ENCODE data around the gene UBE2L6.

Gene UBE2L6

DNA sequence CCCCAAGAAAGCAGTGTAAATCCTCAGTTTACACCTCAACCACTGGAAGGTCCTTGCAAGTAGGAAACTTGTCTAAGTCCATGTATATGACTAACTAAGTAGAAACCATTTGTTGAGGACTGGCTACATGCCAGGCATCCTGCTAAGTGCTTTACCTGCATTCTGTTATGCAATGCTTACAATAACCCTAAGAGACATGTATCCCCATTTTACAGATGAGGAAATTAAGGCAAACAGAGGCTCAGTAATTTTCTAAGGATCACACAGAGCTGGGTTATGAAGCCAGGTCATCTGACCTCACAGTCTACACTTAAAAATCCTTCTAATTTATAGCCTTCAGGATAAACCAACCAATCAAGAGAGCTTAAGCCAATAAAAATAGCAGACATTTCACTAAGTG lies 38.5 kb downstream of the UBE2L6 start:
- in situ Hi-C loops (cut with HindIII; ENCODE audit: low sequenced_read_pairs), result no loop called here
- H3K4me3 ChIP-seq (ENCODE audit: low read depth, low read length), result no peak overlapping the region

DNA sequence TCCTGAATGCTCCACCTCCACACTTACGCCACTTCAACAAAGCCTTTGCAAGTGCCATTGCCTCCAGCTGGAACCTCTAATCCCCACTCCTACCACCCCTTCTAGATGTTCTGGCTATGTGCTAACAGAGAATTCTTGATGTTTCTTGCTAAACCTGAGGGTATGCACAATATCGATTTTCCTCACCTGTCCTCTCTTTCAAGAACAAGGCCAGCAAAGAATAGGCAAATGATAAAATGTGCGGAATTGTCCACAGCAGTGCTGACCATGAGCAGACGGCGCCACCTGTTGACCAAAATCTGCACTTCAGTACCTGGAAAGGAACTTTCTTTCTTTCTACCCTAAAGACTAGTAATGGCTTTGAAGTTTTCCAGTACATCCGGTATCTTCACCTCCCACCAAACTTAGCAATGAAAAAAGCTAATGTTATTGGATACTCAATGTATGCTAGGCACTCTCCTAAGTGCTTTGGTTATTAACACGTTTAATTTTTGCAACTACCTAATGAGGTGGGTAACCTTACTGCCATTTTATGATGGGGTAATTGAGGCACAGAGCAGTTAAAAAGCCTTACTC lies 40.3 kb downstream of the UBE2L6 start:
- TF ChIP-seq, protein P1, sequence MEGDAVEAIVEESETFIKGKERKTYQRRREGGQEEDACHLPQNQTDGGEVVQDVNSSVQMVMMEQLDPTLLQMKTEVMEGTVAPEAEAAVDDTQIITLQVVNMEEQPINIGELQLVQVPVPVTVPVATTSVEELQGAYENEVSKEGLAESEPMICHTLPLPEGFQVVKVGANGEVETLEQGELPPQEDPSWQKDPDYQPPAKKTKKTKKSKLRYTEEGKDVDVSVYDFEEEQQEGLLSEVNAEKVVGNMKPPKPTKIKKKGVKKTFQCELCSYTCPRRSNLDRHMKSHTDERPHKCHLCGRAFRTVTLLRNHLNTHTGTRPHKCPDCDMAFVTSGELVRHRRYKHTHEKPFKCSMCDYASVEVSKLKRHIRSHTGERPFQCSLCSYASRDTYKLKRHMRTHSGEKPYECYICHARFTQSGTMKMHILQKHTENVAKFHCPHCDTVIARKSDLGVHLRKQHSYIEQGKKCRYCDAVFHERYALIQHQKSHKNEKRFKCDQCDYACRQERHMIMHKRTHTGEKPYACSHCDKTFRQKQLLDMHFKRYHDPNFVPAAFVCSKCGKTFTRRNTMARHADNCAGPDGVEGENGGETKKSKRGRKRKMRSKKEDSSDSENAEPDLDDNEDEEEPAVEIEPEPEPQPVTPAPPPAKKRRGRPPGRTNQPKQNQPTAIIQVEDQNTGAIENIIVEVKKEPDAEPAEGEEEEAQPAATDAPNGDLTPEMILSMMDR (IDR thresholded peaks at IDR 0.05; ENCODE audit: low read depth, low read length, missing control alignments), result peak; percentile 85
- DNase-seq (ENCODE audit: low read depth), result peak; percentile 45
- in situ Hi-C loops (cut with HindIII; ENCODE audit: low sequenced_read_pairs), result no loop called here
- H3K4me3 ChIP-seq (ENCODE audit: low read depth, low read length), result no peak overlapping the region

More for the DNA sequence above, 38.5 kb downstream of the UBE2L6 start:
- no peak for DNase-seq (ENCODE audit: low read depth)
- TF ChIP-seq, protein P1 (IDR thresholded peaks at IDR 0.05; ENCODE audit: low read depth, low read length, missing control alignments), result no peak

DNA sequence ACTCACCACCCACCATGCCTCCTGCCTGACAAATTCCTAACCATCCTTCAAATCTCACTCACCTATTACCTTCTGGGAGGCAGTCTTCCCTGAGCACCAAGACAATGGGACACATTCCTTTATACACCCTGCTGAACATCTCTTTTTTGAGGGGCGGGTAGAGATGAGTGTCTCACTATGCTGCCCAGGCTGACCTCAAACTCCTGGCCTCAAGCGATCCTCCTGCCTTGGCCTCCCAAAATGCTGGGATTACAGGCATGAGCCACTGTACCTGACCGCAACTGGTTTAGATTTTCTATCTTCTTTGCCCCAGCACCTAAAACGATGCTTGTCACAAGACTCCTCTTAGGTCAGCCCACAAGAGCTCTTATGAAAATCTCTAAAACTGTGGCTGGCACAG lies 44.1 kb downstream of the UBE2L6 start:
- no peak for DNase-seq (ENCODE audit: low read depth)
- in situ Hi-C loops (cut with HindIII; ENCODE audit: low sequenced_read_pairs), result no loop called here
- no peak overlapping the region for H3K4me3 ChIP-seq (ENCODE audit: low read depth, low read length)
- TF ChIP-seq, protein P1 (IDR thresholded peaks at IDR 0.05; ENCODE audit: low read depth, low read length, missing control alignments), result no peak

DNA sequence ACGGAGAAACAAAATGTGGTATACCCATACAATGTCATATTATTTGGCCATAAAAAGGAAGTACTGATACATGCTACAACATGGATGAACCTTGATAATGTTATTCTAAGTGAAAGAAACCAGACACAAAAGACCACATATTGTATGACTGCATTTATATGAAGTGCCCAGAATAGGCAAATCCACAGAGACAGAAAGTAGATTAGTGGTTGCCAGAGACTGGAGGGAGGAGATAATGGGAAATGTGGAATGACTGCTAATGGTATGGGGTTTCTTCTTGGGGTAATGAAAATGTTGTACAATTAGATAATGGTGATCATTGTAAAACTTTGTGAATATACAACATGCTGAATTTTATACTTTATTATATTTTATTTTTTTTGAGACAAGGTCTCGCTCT lies 46.4 kb downstream of the UBE2L6 start:
- TF ChIP-seq, protein P1 (IDR thresholded peaks at IDR 0.05; ENCODE audit: low read depth, low read length, missing control alignments), result no peak
- DNase-seq (ENCODE audit: low read depth), result no peak
- in situ Hi-C loops (cut with HindIII; ENCODE audit: low sequenced_read_pairs), result no loop called here
- no peak overlapping the region for H3K4me3 ChIP-seq (ENCODE audit: low read depth, low read length)

DNA sequence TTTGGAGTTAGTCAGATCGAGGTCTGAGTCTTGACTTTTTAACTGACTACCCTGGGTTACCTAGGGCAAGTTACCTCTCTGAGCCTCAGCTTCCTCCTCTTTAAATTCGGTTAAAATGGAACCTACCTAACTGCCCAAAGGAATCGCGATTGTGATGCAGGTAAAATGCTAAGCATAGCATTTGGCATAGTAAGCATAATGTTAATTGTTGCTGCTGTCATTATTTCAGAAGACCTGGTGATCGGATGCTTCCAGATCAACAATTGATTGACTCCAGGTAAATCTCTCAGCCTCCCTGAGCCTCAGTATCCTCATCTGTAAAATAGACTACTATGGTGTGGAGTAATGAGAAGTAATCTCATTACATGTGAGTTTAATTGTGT lies 51.4 kb downstream of the UBE2L6 start:
- H3K4me3 ChIP-seq (ENCODE audit: low read depth, low read length), result peak overlapping the region; percentile 80
- no peak for DNase-seq (ENCODE audit: low read depth)
- in situ Hi-C loops (cut with HindIII; ENCODE audit: low sequenced_read_pairs), result no loop called here
- TF ChIP-seq, protein P1 (IDR thresholded peaks at IDR 0.05; ENCODE audit: low read depth, low read length, missing control alignments), result no peak

DNA sequence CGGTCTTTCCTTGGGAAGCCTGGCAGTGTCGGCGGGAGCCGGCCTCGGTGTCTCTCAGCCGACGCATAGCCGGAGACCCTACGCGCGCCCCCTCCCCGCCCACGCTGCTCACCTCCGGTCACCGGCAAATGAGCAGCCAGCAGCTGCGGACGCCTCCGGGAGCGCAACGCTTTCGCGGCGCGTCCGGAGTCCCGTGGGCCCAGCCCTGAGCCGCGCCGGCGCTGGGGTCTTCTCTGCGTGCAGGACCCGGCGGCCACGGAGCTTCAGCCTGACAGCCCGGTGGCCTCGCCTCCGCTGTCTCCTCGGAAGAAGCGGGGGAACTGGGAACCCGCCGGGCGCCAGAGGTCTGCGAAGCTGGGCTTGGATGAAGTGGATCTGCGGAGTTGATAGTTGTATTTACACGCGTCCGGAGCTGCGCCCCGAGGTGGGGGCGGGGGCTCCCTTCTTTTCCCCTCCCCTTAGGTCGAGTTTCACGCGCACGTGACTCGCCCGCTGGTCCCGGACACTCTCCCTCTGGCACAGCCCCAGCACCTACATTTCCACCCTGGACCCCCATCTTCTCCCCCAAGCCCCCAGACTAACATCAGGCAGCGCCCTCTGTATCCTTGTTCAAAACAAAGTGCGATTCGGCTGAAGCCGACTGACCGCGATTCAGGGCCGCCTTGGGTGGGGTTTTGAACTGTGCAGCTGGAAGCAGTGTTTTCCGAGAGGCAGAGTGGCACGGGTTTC lies 52.0 kb downstream of the UBE2L6 start, which contains the start of gene SLC43A1:
TSS of gene SLC43A1 (minus strand) at position 371 of the 729 bp plus-strand sequence. CDS start 1,591 bp downstream, outside the sequence.
- TF ChIP-seq, protein P1 (IDR thresholded peaks at IDR 0.05; ENCODE audit: low read depth, low read length, missing control alignments), result no peak
- H3K4me3 ChIP-seq (ENCODE audit: low read depth, low read length), result peak within 1 kb of the TSS; percentile 80
- in situ Hi-C loops (cut with HindIII; ENCODE audit: low sequenced_read_pairs), result no loop called here
- DNase-seq (ENCODE audit: low read depth), result no peak

Data from astrocyte of the cerebellum (primary cell).